GM23248 (cell line): Measurements from ENCODE around the gene HEPHL1. TPM values are rescaled to one million over a fixed set of nuclear protein-coding genes. Genes with fewer than 3 reads are reported as not detected.
A peak's percentile ranks its signal among the peaks of the same experiment; 100 is the strongest.

Experiments
- DNase-seq: peaks from one replicate; pipeline ENCODE4 v3.0.0-alpha.2; 2015
- H2AFZ ChIP-seq: fragments of 200-600 bp; sonication (generic); 2 replicates; pipeline ENCODE4 v1.6.1; 2016; ENCODE audit warnings: antibody characterized with exemption
- H3F3A ChIP-seq: fragments of 200-600 bp; sonication (generic); 2 replicates; pipeline ENCODE4 v1.6.1; 2016; ENCODE audit warnings: mild to moderate bottlenecking, antibody characterized with exemption, mixed run types; ENCODE audit not compliant: insufficient read depth
- H3K27ac ChIP-seq: fragments of 200-600 bp; sonication (generic); 2 replicates; pipeline ENCODE4 v1.5.1; 2016; ENCODE audit warnings: mild to moderate bottlenecking
- H3K27me3 ChIP-seq: fragments of 200-600 bp; sonication (generic); replicated peaks from 2 replicates; pipeline ENCODE4 v1.6.1; 2016; ENCODE audit warnings: mild to moderate bottlenecking; ENCODE audit not compliant: insufficient read depth
- H3K36me3 ChIP-seq: fragments of 200-600 bp; sonication (generic); 2 replicates; pipeline ENCODE4 v1.6.1; 2016; ENCODE audit warnings: low read depth, mild to moderate bottlenecking
- H3K4me1 ChIP-seq: fragments of 200-600 bp; sonication (generic); 2 replicates; pipeline ENCODE4 v1.6.1; 2016; ENCODE audit warnings: mild to moderate bottlenecking; ENCODE audit not compliant: insufficient read depth
- H3K4me2 ChIP-seq: fragments of 200-600 bp; sonication (generic); one replicate; pipeline ENCODE4 v1.6.1; 2016; ENCODE audit warnings: mild to moderate bottlenecking; ENCODE audit not compliant: unreplicated experiment
- H3K4me3 ChIP-seq: fragments of 200-600 bp; sonication (generic); 2 replicates; pipeline ENCODE4 v1.5.1; 2016; ENCODE audit warnings: mild to moderate bottlenecking
- H3K79me2 ChIP-seq: fragments of 200-600 bp; sonication (generic); 2 replicates; pipeline ENCODE4 v1.6.1; 2016; ENCODE audit warnings: mild to moderate bottlenecking; ENCODE audit not compliant: insufficient read depth
- H3K9ac ChIP-seq: fragments of 200-600 bp; sonication (generic); 2 replicates; pipeline ENCODE4 v1.6.1; 2016; ENCODE audit warnings: mild to moderate bottlenecking
- H3K9me2 ChIP-seq: fragments of 200-600 bp; sonication (generic); 2 replicates; pipeline ENCODE4 v1.6.1; 2016; ENCODE audit warnings: mixed run types, mild to moderate bottlenecking, moderate library complexity; ENCODE audit not compliant: insufficient read depth
- H3K9me3 ChIP-seq: fragments of 200-600 bp; sonication (generic); one replicate; pipeline ENCODE4 v1.6.1; 2017; ENCODE audit warnings: low read depth
- H4K20me1 ChIP-seq: fragments of 200-600 bp; sonication (generic); 2 replicates; pipeline ENCODE4 v1.6.0; 2016; ENCODE audit not compliant: insufficient read depth
- EZH2 ChIP-seq: fragments of 200-600 bp; sonication (generic); IDR thresholded peaks from 2 replicates; pipeline ENCODE4 v1.6.1; 2018; ENCODE audit warnings: antibody characterized with exemption, mild to moderate bottlenecking; ENCODE audit not compliant: insufficient read depth, poor library complexity, severe bottlenecking
- EZH2phosphoT487 ChIP-seq: fragments of 200-600 bp; sonication (generic); IDR thresholded peaks from 2 replicates; pipeline ENCODE4 v1.6.1; 2018; ENCODE audit warnings: antibody characterized with exemption, moderate library complexity, mild to moderate bottlenecking, low read depth; ENCODE audit not compliant: insufficient read depth
- WGBS, 2 experiments: methylation state at CpG; one replicate each; pipeline ENCODE4 v1.1.6; 2015 to 2017; ENCODE audit warnings: low lambda C conversion rate in 2 of 2, low coverage in 1 of 2; ENCODE audit errors: missing lambda C conversion rate in 2 of 2; 5-methylcytosine and 5-hydroxymethylcytosine counted together
- in situ Hi-C: fragments of 300-500 bp; cut with MboI; formaldehyde crosslinking; loops from 2 replicates; pipeline ENCODE4 v1.15.0; 2020
- polyA plus RNA-seq: library from polyadenylated mRNA; unstranded; fragments of >200 nt; fragmentation: Nextera tagmentation; extraction: Ambion mirVana; gene quantifications from 2 replicates; pipeline ENCODE4 v1.2.1, GENCODE V29; 2016
- total RNA-seq: library from RNA; depleted of rRNA; stranded (reverse); fragments of >200 nt; shearing (Covaris generic); gene quantifications from 2 replicates; pipeline ENCODE4 v1.2.3, GENCODE V29; 2014

HEPHL1 gene
- total and polyA plus RNA-seq, 2 experiments from 2014 or later: not detected

GRCh38 chr11:94120946-94121345, 99.8 kb downstream of the HEPHL1 start:
- H3K27ac ChIP-seq: no peak overlapping the region
- H3K4me1 ChIP-seq: no peaks in the 10 kb centered on the region; the same call in 1 of the 2 replicates
- no peaks in the 10 kb centered on the region for H3K27me3 ChIP-seq
- H3K9me2 ChIP-seq: no peaks in the 10 kb centered on the region
- H3K4me3 ChIP-seq: no peak overlapping the region
- H3K79me2 ChIP-seq: no peaks in the 10 kb centered on the region
- no peak overlapping the region for H2AFZ ChIP-seq
- WGBS, 2 experiments: 90 to 95% methylated on average over 6 of the region's 6 CpGs
- H3K9me3 ChIP-seq: no peaks in the 10 kb centered on the region
- H3F3A ChIP-seq: no peaks in the 10 kb centered on the region
- H4K20me1 ChIP-seq: no peaks in the 10 kb centered on the region
- H3K4me2 ChIP-seq: no peak overlapping the region
- no peak overlapping the region for H3K9ac ChIP-seq
- DNase-seq: no peak
- no peaks in the 10 kb centered on the region for H3K36me3 ChIP-seq
- in situ Hi-C loops: no loop called here
- TF ChIP-seq EZH2phosphoT487 (no peak), EZH2 (no peak)

DNA sequence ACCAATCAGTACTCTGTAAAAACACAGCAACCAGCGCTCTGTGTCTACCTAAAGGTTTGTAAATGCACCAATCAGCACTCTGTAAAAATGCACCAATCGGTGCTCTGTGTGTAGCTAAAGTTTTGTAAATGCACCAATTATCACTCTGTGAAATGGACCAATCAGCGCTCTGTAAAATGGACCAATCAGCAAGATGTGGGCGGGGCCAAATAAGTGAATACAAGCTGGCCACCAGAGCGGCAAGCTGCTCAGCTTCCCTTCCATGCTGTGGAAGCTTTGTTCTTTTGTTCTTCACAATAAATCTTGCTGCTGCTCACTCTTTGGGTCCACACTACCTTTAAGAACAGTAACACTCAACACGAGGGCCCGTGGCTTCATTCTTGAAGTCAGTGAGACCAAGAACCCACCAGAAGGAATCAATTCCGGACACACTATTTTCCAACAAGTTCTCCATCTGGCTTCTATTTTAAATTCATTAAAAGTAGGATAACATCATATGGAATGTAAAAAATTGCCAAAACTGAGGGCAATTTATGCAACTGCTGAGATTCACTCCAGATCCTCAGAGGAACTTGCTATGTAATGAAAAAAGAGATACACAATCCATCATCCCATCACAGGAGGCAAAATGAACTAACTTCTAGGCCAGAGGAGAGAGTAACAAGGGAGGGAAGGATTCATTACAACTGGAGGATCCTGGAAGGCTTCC, 104.4 kb downstream of the HEPHL1 start:
- Histone ChIP-seq H3F3A (peaks cover 24% of the 10 kb centered on the region), H3K4me2 (no peak overlapping the region), H3K27ac (no peak overlapping the region), H3K9me2 (no peaks in the 10 kb centered on the region), H3K36me3 (no peaks in the 10 kb centered on the region), H3K27me3 (no peaks in the 10 kb centered on the region), H3K4me3 (no peak overlapping the region), H3K4me1 (peaks cover 15% of the 10 kb centered on the region), H3K79me2 (peaks cover 19% of the 10 kb centered on the region; the same call in 1 of the 2 replicates), H2AFZ (no peak overlapping the region), H4K20me1 (no peaks in the 10 kb centered on the region), H3K9me3 (no peaks in the 10 kb centered on the region), H3K9ac (no peak overlapping the region)
- in situ Hi-C loops: no loop called here
- peak; percentile 26 for DNase-seq
- 55 to 64% methylated on average over 8 of the region's 8 CpGs for WGBS, 2 experiments
- no peak for TF ChIP-seq EZH2phosphoT487
- no peak for TF ChIP-seq EZH2

GRCh38 chr11:94127638-94128037, 106.5 kb downstream of the HEPHL1 start:
- Histone ChIP-seq H3K36me3 (no peaks in the 10 kb centered on the region), H3K9me2 (no peaks in the 10 kb centered on the region), H3K4me2 (peak overlapping the region; percentile 97), H2AFZ (peak overlapping the region; percentile 90), H3K27ac (no peak overlapping the region), H3K4me1 (peaks cover 33% of the 10 kb centered on the region), H3F3A (peaks cover 42% of the 10 kb centered on the region), H3K27me3 (no peaks in the 10 kb centered on the region), H3K79me2 (peaks cover 36% of the 10 kb centered on the region), H3K4me3 (peak overlapping the region; percentile 88), H3K9me3 (no peaks in the 10 kb centered on the region), H3K9ac (peak overlapping the region; percentile 94), H4K20me1 (no peaks in the 10 kb centered on the region)
- DNase-seq: no peak
- in situ Hi-C loops: no loop called here
- TF ChIP-seq EZH2phosphoT487 (no peak), EZH2 (no peak)

DNA sequence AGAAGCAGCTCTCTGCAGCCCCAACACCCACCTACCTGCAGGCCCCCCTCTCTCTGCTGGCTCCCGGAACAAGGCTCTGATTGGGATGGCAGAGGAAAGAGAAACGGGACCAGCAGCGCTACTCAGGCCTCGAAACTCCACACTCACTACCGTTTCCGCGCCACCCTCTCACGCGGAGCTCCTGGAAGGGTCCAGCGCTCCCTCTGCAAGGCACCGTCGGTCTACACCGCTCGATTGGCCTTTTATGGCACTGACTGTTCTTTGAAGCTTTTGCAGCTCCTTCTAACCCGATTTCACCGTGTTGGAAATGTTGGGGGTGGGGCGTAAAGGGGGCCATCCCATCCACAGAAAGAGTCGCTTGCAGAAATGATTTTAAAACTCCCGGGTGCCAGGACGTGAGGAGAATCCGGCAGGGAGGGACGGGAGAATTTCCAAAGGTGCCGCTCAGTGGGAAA, 107.2 kb downstream of the HEPHL1 start:
- H3K27me3 ChIP-seq: no peaks in the 10 kb centered on the region
- H2AFZ ChIP-seq: peak overlapping the region; percentile 90
- H3F3A ChIP-seq: peaks cover 42% of the 10 kb centered on the region
- H3K4me2 ChIP-seq: peak overlapping the region; percentile 97
- peaks cover 37% of the 10 kb centered on the region for H3K4me1 ChIP-seq
- no peaks in the 10 kb centered on the region for H3K9me3 ChIP-seq
- H4K20me1 ChIP-seq: no peaks in the 10 kb centered on the region
- peak overlapping the region; percentile 96 for H3K27ac ChIP-seq
- TF ChIP-seq EZH2 (no peak), EZH2phosphoT487 (no peak)
- peak overlapping the region; percentile 88 for H3K4me3 ChIP-seq
- peak overlapping the region; percentile 94 for H3K9ac ChIP-seq
- DNase-seq: peak; percentile 68
- in situ Hi-C loops: no loop called here
- peaks cover 43% of the 10 kb centered on the region for H3K79me2 ChIP-seq
- 0 to 1% methylated on average over 23 of the region's 23 CpGs for WGBS, 2 experiments
- no peaks in the 10 kb centered on the region for H3K36me3 ChIP-seq
- no peaks in the 10 kb centered on the region for H3K9me2 ChIP-seq
